MCF 10A (cell line): ENCODE results near the gene TIMM22. TPM values are rescaled to one million over a fixed set of nuclear protein-coding genes. Genes with fewer than 3 reads are reported as not detected.

ENCODE experiments used
- BruUV-seq: library from RNA; stranded (reverse); fragments of 400-500 nt; replicated peaks from 2 replicates; lab custom pipeline; 2021; lab: Mats Ljungman, UMichigan
- CTCF ChIA-PET: fragments of 300-600 bp; sonication (Branson Sonifier 250); formaldehyde crosslinking; extraction: SDS; loops from one replicate; lab custom pipeline; 2021; ENCODE audit warnings: antibody characterized with exemption, inconsistent platforms; lab: Yijun Ruan, JAX
- POLR2A ChIA-PET: fragments of 300-600, 350-650 bp; sonication (Branson Sonifier 250); formaldehyde crosslinking; extraction: SDS; loops from one replicate; lab custom pipeline; 2020; ENCODE audit warnings: antibody characterized with exemption, inconsistent platforms; lab: Yijun Ruan, JAX
- DNase-seq: peaks from one replicate; pipeline ENCODE4 v3.0.0-alpha.2; 2018; ENCODE audit not compliant: unreplicated experiment
- H3K27ac Mint-ChIP-seq: one replicate; pipeline ENCODE4 v1.8.0; 2022; ENCODE audit warnings: mild to moderate bottlenecking, low read depth, mixed read lengths; ENCODE audit not compliant: unreplicated experiment
- H3K27me3 Mint-ChIP-seq: one replicate; pipeline ENCODE4 v1.8.0; 2022; ENCODE audit warnings: mixed read lengths; ENCODE audit not compliant: insufficient read depth, unreplicated experiment
- H3K36me3 Mint-ChIP-seq: one replicate; pipeline ENCODE4 v1.8.0; 2022; ENCODE audit warnings: mild to moderate bottlenecking, moderate library complexity, mixed read lengths; ENCODE audit not compliant: insufficient read depth, unreplicated experiment
- H3K4me1 Mint-ChIP-seq: one replicate; pipeline ENCODE4 v1.8.0; 2022; ENCODE audit warnings: mixed read lengths; ENCODE audit not compliant: insufficient read depth, unreplicated experiment
- H3K4me3 Mint-ChIP-seq: one replicate; pipeline ENCODE4 v1.8.0; 2022; ENCODE audit warnings: mild to moderate bottlenecking, moderate library complexity, mixed read lengths; ENCODE audit not compliant: unreplicated experiment
- H3K9me3 Mint-ChIP-seq: one replicate; pipeline ENCODE4 v1.8.0; 2022; ENCODE audit warnings: mixed read lengths; ENCODE audit not compliant: unreplicated experiment
- CTCF ChIP-seq: fragments of 200-600 bp; IDR thresholded peaks from one replicate; pipeline ENCODE4 v1.8.0; 2022; ENCODE audit warnings: antibody characterized with exemption, mild to moderate bottlenecking; ENCODE audit not compliant: unreplicated experiment
- intact Hi-C: fragments of 100-400 bp; cut with micrococcal nuclease; formaldehyde crosslinking; loops from 2 replicates; pipeline ENCODE4 v1.14.1; 2022
- total RNA-seq: library from RNA; stranded (reverse); gene quantifications from 2 replicates; pipeline ENCODE4 v1.2.3, GENCODE V29; 2022

The TIMM22 gene
- total RNA-seq, 1 experiment from 2014 or later, result 16.6 TPM

DNA sequence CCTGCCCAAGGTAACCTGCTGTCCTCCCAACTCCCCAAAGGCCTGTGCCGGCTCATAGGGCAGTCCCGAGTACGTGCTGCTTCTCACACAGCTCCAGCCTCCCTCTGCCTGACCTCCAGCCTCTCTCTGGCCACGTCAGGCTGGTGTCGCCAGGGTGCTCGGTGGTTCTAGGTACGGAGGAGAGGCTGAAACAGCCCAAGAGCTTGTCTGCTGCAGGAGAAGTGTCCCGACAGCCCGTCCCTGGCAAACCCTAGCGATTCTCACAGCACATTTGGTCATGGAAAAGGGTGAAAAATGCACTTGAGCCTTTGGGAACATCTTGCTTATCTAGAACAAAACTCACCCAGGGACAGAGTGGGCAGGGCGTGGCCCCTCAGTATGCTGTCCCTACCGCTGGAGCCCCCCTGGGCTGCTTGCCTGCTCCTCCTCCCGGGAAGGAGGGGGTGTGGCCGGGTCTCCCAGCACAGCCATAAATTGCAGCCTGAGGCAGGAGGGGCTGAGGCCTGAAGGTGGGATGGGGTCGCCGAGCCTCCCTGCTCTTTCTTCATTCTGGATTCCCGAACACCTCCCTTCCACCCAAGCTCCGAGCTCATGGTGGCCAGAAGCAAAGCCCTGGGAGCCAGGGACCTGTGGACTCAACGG is 40.4 kb downstream of the TIMM22 start:
- no peak overlapping the region for H3K4me3 Mint-ChIP-seq
- DNase-seq, result no peak
- intact Hi-C loops, result no loop called here

DNA sequence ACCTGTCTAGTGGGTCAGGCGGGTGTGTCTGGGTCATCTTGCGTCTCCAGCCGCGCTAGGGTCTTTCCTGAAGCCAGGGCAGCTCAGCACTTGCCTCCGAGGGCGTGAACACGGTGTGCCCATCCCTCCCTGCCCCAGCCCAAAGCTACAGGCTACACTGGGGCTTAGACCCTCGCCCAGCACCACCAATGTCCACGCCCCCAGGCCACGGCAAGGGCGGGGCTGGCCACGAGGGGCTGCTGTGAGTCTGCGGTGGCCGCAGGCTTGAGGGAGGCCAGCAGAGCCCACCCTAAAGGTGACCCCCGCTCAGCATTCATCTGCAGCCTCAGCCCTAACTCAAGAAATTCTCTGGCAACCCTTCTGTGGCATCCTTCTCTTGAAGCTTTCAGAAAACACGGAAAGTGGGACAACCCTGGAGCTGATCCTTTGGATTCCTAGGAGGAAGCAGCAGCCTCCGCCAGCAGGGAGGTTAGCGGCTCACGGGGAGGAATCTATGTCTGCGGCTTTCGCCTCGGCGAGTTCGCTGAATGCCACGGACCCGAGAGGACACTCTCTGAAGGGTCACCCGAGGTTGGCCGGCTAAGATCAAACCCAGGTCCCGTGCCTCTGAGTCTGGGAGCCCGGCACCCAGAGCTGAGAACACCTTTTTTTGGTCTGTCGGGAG is 41.7 kb downstream of the TIMM22 start:
- Mint-ChIP-seq H3K9me3 (peaks cover 6% of the 10 kb centered on the region), H3K27me3 (no peaks in the 10 kb centered on the region), H3K4me3 (no peak overlapping the region), H3K27ac (no peak overlapping the region), H3K4me1 (no peaks in the 10 kb centered on the region), H3K36me3 (peaks cover 10% of the 10 kb centered on the region)
- DNase-seq, result no peak
- intact Hi-C loops, result no loop called here
- CTCF ChIA-PET, result interaction anchor here (1.8 kb wide), 1 partner anchor 18 kb away, joined by 8 read pairs; no protein-coding TSS in a partner anchor
- POLR2A ChIA-PET, result interaction anchor here (0.7 kb wide), 1 partner anchor 57 kb away, joined by 3 read pairs; no protein-coding TSS in a partner anchor
- no TSS peak for BruUV-seq
- no peak for TF ChIP-seq CTCF

More for the DNA sequence above, 40.4 kb downstream of the TIMM22 start:
- BruUV-seq, result no TSS peak
- no peak overlapping the region for H3K27ac Mint-ChIP-seq
- ChIA-PET POLR2A (interaction anchor here (0.6 kb wide), 1 partner anchor 296 kb away, joined by 3 read pairs; no protein-coding TSS in a partner anchor), CTCF (interaction anchor here (1.8 kb wide), 1 partner anchor 19 kb away, joined by 8 read pairs; no protein-coding TSS in a partner anchor)
- no peaks in the 10 kb centered on the region for H3K27me3 Mint-ChIP-seq
- H3K36me3 Mint-ChIP-seq, result peaks cover 10% of the 10 kb centered on the region
- peaks cover under 1% of the 10 kb centered on the region for H3K9me3 Mint-ChIP-seq
- no peak for TF ChIP-seq CTCF
- H3K4me1 Mint-ChIP-seq, result no peaks in the 10 kb centered on the region

DNA sequence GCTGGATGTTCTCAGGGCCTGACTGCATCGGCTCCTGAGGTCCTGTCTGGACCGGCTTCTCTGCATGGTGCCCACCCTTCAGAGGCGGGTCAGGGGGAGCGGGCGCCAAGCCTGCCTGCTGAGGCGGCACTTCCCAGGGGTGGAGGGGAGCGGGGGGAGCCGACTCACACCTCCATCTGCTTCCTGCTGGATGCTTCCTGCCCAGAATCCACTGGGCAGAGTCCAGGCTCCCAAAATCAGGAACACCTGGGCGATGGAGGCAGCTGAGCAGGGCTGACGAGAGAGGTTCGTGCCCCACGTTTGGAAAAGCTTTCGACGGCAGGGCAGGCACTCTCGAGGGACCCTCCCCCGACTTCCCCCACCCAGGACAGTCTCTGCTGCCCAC is 42.2 kb downstream of the TIMM22 start:
- no TSS peak for BruUV-seq
- no peak for DNase-seq
- intact Hi-C loops, result no loop called here
- H3K27me3 Mint-ChIP-seq, result no peaks in the 10 kb centered on the region
- no peak for TF ChIP-seq CTCF
- H3K36me3 Mint-ChIP-seq, result peaks cover 10% of the 10 kb centered on the region
- CTCF ChIA-PET, result interaction anchor here (1.8 kb wide), 1 partner anchor 17 kb away, joined by 8 read pairs; no protein-coding TSS in a partner anchor
- H3K4me1 Mint-ChIP-seq, result no peaks in the 10 kb centered on the region
- H3K27ac Mint-ChIP-seq, result no peak overlapping the region
- POLR2A ChIA-PET, result interaction anchor here (0.7 kb wide), 1 partner anchor 57 kb away, joined by 3 read pairs; no protein-coding TSS in a partner anchor
- peaks cover 6% of the 10 kb centered on the region for H3K9me3 Mint-ChIP-seq
- no peak overlapping the region for H3K4me3 Mint-ChIP-seq

DNA sequence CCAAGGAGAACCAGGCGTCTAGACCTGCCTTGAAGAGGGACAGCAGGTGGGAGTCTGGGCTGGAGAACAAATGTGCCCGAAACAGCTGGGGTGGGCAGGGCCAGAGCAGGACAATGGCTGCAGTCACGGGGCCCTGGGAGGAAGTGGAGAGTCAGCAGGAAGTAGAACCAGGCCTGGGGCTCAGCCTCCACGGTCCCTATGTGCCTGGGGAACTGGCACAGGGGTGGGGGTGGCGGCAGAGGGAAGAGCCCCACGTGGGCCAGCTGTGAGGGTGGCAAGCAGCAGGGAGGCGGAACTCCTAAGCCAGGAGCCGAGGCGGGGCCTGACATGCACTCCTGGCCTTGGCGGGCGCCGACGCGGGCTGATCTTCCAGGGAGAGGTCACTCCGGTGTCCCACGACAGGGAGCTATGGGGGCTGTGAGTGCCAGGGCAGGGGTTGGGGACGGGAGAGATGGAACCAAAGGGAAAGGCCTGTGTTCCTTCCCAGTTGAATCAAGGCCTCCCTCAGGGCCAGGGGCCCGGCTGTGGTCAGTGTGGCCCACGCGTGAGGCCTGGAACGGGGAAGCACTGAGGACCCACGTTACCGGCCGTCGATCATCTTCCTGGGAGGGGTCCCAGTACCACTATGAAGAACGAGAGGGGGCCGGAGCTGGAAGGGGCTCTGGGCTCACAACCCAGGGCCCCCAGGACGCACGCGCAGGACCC is 42.7 kb downstream of the TIMM22 start:
- Mint-ChIP-seq H3K4me1 (no peaks in the 10 kb centered on the region), H3K4me3 (no peak overlapping the region), H3K27ac (no peak overlapping the region), H3K27me3 (no peaks in the 10 kb centered on the region), H3K9me3 (peaks cover 6% of the 10 kb centered on the region), H3K36me3 (peaks cover 10% of the 10 kb centered on the region)
- CTCF ChIA-PET, result interaction anchor here (0.7 to 1.8 kb wide), 2 partner anchors 17 to 58 kb away, joined by 3 to 8 read pairs; no protein-coding TSS in a partner anchor
- DNase-seq, result no peak
- no peak for TF ChIP-seq CTCF
- intact Hi-C loops, result no loop called here
- BruUV-seq, result no TSS peak
- POLR2A ChIA-PET, result interaction anchor here (0.7 kb wide), 1 partner anchor 56 kb away, joined by 3 read pairs; no protein-coding TSS in a partner anchor
